ENCODE measurements around the gene RABL2B.

Gene RABL2B

GRCh38 chr22:50722048-50722701, 61.3 kb downstream of the RABL2B start:
- DNase-seq = no peak

DNA sequence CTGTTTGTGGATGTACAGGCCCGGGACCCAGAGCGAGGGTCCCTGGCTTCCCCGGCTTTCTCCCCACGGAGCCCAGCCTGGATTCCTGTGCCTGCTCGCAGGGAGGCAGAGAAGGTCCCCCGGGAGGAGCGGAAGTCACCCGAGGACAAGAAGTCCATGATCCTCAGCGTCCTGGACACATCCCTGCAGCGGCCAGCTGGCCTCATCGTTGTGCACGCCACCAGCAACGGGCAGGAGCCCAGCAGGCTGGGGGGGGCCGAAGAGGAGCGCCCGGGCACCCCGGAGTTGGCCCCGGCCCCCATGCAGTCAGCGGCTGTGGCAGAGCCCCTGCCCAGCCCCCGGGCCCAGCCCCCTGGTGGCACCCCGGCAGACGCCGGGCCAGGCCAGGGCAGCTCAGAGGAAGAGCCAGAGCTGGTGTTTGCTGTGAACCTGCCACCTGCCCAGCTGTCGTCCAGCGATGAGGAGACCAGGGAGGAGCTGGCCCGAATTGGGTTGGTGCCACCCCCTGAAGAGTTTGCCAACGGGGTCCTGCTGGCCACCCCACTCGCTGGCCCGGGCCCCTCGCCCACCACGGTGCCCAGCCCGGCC, 62.1 kb downstream of the RABL2B start:
- no peak for DNase-seq

GRCh38 chr22:50720301-50721256, 62.9 kb downstream of the RABL2B start:
- no peak for DNase-seq

GRCh38 chr22:50719814-50720300, 63.6 kb downstream of the RABL2B start:
- DNase-seq = no peak

GRCh38 chr22:50718352-50718709, 65.1 kb downstream of the RABL2B start:
- DNase-seq = no peak

DNA sequence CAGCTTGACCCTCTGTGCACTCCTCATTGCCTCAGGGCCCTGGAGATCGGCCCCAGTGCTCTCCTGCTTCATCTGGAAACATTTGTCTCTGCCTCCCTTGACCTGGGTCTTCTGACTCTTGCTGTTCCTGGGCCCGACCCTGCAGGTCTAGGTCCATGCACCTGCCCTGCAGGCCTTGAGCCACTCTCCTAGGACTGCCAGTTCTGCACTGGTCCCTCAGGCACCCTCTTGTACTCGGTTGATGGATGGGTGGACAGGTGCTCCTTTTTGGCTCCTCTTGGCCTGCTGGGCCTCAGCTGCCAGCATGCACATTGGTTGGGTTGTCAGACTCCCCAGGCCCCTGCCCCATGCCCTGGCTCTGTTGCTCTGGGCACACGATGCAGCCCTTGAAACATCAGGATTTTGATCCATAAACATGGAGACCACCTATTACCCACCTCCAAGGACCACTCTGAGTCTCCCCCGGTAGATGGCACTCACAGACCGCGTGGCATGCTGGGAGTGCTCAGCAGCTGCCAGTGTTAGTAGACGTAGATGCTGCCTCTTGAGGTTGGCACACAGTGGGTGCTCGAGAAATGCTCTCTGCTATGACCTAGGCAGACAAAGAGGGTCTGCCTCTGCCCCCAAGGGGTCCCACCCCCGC, 65.6 kb downstream of the RABL2B start:
- DNase-seq = no peak

Data from fibroblast of skin of right quadriceps (primary cell).